ENCODE results near the gene EYA4.

EYA4 gene

DNA sequence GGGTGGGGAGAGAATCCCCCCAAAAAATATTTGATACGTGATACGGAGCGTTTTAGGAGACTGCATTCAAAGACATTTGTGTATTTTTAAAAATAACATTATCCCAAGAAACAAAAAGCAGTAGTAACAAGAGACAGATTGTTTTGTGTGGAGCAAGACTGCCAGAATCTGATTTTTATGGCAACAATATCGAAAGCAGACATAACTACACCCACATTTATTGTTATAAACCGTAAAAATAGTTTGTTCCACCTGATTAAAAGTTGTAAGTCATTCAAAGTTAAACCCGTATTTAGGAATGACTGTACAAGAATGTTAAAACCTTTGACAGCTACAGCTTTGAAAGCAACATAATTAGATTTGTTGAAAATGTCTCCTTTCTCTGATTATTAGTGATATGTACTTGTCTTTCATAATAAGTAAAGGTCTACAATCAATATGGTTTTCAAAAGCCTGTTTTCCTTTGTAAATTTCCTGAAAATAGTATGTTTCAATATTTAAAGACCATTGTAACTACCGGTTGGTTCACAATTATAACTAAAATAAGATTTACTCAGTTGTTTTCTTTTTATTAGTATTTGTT is 2.7 kb downstream of the EYA4 start:
- DNase-seq, result no peak

GRCh38 chr6:133244519-133244918 is 3.4 kb downstream of the EYA4 start:
- no peak for DNase-seq

DNA sequence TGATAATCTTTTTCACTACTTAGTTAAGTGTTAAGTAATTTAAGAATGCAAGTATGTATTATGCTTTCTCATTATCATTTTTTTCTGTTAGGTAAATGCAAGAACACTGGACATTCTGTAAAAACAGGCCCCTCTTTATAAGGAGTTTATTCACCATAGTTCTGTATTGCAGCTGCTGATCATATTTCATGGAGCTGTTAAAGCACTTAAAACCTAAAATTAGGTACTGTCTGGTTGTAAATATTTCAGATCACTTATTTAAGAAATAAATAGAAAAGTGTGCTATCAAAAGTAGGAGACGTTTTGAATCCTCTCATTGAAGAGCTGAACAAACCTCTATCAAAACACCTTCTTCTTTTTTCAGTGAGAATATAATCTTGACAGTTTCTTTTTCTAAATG is 3.9 kb downstream of the EYA4 start:
- no peak for DNase-seq

GRCh38 chr6:133245422-133245903 is 4.3 kb downstream of the EYA4 start:
- no peak for DNase-seq

GRCh38 chr6:133247581-133247980 is 6.4 kb downstream of the EYA4 start:
- DNase-seq, result no peak

- DNase-seq, result no peak
Measured at GRCh38 chr6:133248241-133249001, 7.3 kb downstream of the EYA4 start.

DNA sequence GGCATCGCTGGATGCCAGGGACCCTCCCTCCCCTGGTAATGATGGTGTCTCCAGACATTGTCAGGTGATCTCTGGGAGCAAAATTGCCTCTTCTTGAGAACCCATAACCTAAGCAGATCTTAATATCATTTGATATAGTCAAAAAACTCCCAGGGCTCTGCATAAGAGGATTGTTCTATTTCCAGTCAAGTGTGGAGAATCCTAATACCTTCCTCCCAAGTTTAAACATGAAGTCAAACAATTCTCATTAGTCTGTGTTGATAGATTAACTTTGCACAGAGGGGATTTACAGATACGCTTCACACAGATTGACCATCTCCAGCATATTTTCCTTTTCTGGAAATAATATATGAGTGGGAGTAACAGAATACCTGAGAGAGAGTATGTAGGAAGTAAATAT is 10.5 kb downstream of the EYA4 start:
- DNase-seq, result no peak

DNA sequence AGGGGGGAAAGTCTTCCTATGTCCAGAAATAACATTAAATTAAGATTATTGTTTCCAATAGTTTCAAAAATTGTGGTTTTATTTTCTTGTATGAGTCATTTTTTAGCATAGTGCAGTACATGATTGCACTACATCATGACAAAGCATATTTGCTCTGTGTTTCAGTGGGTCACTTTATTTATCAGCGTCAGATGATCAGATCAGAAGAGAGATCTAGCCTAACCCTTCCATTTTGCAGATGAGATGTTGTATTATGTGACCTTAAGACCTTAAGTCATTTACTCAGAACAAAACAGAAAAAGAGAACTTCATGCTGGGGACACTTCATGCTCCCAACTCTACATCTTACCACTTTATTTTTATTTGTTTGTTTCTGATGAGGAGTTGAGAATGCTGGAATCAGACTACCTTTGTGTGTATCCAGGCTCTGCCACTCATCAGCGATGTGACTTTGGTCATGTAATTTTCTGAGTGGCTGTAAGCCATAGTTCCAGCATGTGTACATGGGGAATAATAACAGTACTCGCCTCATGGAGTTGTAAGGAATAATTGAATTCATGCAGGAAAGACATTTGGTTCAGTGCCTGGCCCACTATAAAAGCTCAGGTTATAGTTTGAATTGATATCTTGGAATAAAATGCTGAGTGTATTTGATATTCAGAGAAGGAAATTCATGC is 13.5 kb downstream of the EYA4 start:
- no peak for DNase-seq

DNA sequence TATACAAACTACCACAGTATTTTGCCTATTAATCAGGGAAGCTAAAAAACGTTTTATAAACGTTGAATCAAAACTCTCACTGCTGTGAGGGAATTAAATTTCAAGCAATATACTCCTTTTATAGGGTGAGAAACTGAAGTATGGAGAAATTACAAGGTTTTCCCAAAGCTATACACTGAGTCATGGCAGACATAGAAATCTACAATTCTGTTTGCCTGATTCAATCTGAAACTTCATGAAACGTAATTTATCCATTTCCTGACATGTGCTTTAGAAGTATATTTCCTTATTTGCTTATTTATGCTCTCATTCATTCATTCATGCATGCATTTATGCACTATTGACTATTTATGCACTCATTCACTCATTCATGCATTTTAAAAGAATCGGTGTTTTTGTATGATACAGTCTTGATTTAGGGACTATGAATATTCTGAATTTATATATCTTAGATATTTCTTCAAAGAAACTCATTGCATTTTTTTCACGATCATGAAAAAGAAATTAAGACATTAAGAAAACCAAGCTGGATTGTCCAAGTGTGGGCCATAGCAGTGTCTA is 16.5 kb downstream of the EYA4 start:
- no peak for DNase-seq

- no peak for DNase-seq
Measured at GRCh38 chr6:133259561-133259960, 18.4 kb downstream of the EYA4 start.

- no peak for DNase-seq
Measured at GRCh38 chr6:133262804-133263203, 21.6 kb downstream of the EYA4 start.

GRCh38 chr6:133265066-133265465 is 23.9 kb downstream of the EYA4 start:
- no peak for DNase-seq

GRCh38 chr6:133266186-133266585 is 25.0 kb downstream of the EYA4 start:
- no peak for DNase-seq

- no peak for DNase-seq
Measured at GRCh38 chr6:133268621-133269020, 27.5 kb downstream of the EYA4 start.

GRCh38 chr6:133274813-133275212 is 33.7 kb downstream of the EYA4 start:
- no peak for DNase-seq

DNA sequence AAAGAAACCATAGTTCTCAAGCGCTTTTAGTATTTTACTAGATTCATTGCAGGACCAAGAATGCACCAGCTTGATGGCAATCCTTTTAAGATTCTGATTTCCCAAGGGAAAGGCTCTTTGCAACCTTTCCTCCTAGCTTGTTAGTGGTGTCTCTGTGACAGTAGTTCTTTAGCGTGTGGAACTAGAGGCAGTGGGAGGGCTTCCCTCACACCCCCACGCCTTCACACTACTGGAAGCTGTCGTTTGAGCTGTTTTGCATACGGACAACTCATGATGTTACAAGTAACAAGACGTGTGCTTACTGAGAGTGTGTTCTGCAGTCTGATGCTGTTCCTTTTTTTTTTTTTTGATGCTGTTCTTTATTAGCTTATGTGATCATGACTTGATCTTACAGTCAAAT is 34.1 kb downstream of the EYA4 start:
- no peak for DNase-seq

- DNase-seq, result no peak
Measured at GRCh38 chr6:133277228-133277899, 36.2 kb downstream of the EYA4 start.

DNA sequence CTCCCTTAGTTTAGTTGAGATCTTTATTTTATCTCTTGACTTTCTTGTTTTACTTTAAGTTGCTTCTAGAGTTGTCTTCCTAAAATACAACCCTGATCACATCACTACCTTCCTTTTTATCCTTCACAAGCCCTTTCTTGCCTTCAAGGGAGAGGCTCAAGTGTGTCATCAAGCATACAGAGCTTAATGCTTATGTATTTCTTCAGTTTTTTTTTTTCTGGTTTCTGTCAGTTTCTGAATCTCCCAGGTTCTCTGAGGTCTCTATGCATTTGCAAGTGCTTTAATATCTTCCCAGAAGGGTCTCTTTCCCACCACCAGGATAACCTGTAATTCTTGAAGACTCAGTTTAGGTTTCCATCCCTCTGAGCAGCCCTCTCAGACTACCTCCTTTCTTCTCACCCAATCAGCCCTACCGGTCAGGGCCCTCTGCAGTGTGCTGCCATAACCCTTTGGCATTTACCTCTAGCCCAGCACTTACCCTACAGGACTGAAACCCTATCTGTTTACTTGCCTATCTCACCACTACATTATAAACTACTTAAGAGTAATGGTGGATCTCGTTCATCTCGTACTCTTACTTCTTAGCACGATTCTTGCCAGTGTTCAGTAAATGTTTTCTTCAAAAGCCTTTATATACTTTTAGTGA is 36.9 kb downstream of the EYA4 start:
- DNase-seq, result no peak

GRCh38 chr6:133286765-133287164 is 45.6 kb downstream of the EYA4 start:
- no peak for DNase-seq

DNA sequence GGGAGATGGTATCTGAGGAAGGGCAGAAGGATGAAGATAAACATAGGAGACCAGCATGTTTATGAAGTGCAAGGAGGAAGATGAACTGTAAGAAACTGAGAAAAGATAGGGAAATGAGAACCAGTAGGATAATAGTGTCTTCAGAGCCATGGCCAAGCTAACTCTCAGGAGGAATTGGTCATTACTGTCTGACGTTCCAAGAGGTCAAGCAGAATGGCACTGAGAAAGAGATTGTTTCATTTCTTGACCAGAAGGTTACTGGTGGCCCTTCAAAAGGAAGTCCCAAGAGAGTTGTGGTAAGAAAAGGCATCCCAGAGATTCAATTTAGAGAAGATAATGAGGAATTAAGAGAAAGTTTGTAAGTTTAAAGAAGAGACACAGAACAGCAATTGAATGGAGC is 47.5 kb downstream of the EYA4 start:
- no peak for DNase-seq

GRCh38 chr6:133289733-133290306 is 48.7 kb downstream of the EYA4 start:
- DNase-seq, result no peak

DNA sequence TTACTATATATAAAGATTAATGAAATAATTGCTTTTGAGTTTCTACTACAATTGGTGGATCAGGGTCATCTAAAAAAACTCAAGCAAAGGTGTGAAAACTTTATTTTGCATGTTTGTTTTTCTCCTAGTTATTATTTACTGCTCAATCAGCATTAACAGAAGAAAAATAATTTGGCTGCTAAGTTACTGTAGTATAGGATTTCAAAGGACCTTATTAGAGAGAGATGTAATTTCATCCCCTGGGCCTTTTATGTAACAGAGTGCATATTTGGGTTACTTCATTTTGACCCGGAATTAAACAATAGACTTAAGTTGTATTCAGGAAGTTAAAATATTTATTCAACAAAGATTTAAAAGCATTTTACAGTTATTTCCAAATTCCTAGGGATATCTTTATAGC is 49.8 kb downstream of the EYA4 start:
- DNase-seq, result no peak
